ENCODE data around the gene KANK2.

- TF ChIP-seq CTCF (IDR thresholded peaks at IDR 0.05; ENCODE audit: low read depth, low read length) (no peak), POLR2A (IDR thresholded peaks at IDR 0.05; ENCODE audit: extremely low read depth, insufficient read length) (no peak)
Observed at GRCh38 chr19:11244846-11245589, 47.7 kb upstream of the KANK2 start.

Data from NB4 (cell line).